Right lobe of liver (tissue), 4 donors: ENCODE measurements around the gene TRIP10.
A peak's percentile ranks its signal among the peaks of the same experiment; 100 is the strongest.

Experiments used
- POLR2A ChIP-seq: fragments of 450-650 bp; IDR thresholded peaks from one replicate; pipeline ENCODE4 v1.6.1; 2017; ENCODE audit warnings: antibody characterized with exemption, mild to moderate bottlenecking
- TF ChIP-seq, protein P1 (sequence below), 4 donors: fragments of 200-600 bp in 3 of 4; fragments of 450-650 bp in 1 of 4; IDR thresholded peaks; one replicate each; pipeline versions ENCODE4 v1.5.1 to v1.8.0; 2016 to 2022; ENCODE audit warnings: antibody characterized with exemption in 4 of 4, mild to moderate bottlenecking in 2 of 4
- donor health status: DM: no; HTN: no; CAD: no.
- donor health status: DM: no; HTN: no; CAD: no.
- donor health status: DM: no; HTN: yes; CAD: no.

DNA sequence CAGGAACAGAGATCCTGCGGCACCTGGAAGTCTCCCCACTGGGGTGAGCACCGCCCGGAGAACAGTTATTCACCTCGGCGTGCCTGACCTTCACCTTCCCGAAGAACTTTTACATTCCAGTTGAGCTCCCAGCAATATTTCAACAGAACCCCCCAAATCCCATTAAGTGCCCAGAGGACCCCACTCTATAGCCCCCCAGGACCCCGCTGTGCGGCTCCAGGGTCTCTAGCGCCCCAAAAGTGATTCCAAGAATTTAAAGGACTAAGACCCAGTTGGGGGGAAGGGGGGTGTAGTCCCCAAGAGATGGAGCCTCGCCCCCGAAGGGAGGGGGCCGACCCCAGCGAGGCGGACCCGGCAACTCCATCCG is 2.6 kb upstream of the TRIP10 start:
- TF ChIP-seq, protein P1, sequence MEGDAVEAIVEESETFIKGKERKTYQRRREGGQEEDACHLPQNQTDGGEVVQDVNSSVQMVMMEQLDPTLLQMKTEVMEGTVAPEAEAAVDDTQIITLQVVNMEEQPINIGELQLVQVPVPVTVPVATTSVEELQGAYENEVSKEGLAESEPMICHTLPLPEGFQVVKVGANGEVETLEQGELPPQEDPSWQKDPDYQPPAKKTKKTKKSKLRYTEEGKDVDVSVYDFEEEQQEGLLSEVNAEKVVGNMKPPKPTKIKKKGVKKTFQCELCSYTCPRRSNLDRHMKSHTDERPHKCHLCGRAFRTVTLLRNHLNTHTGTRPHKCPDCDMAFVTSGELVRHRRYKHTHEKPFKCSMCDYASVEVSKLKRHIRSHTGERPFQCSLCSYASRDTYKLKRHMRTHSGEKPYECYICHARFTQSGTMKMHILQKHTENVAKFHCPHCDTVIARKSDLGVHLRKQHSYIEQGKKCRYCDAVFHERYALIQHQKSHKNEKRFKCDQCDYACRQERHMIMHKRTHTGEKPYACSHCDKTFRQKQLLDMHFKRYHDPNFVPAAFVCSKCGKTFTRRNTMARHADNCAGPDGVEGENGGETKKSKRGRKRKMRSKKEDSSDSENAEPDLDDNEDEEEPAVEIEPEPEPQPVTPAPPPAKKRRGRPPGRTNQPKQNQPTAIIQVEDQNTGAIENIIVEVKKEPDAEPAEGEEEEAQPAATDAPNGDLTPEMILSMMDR (IDR thresholded peaks at IDR 0.05), result peak in 1 of 4 donors; percentile 2
- TF ChIP-seq POLR2A, result no peak
